HepG2 (cell line): ENCODE results near the gene NAALADL1. TPM values are rescaled to one million over a fixed set of nuclear protein-coding genes. Genes with fewer than 3 reads are reported as not detected.

ENCODE experiments used
- AHR ChIP-seq: IDR thresholded peaks from 2 replicates; pipeline ENCODE4 v1.6.1; 2018; ENCODE audit warnings: missing genetic modification reagents, missing compliant biosample characterization
- BHLHE40 ChIP-seq: IDR thresholded peaks from 2 replicates; pipeline ENCODE4 v1.6.1; 2011; ENCODE audit warnings: low read length, improper control_type of control experiment
- GABPB1 ChIP-seq: IDR thresholded peaks from 2 replicates; pipeline ENCODE4 v1.6.1; 2016; ENCODE audit warnings: mild to moderate bottlenecking, missing genetic modification reagents, moderate library complexity, missing compliant biosample characterization
- SP4 ChIP-seq: sonication (generic); formaldehyde crosslinking; IDR thresholded peaks from 2 replicates; pipeline ENCODE4 v1.8.1; 2023; ENCODE audit warnings: mild to moderate bottlenecking, missing genetic modification reagents
- SP5 ChIP-seq: IDR thresholded peaks from 2 replicates; pipeline ENCODE4 v1.6.1; 2016; ENCODE audit warnings: low read depth, borderline replicate concordance
- SYNCRIP ChIP-seq: fragments of 200-400 bp; formaldehyde crosslinking; IDR thresholded peaks from 2 replicates; pipeline ENCODE4 v1.6.1; 2018; ENCODE audit warnings: mild to moderate bottlenecking, low read depth, low read length; ENCODE audit not compliant: insufficient read depth
- TRIM24 ChIP-seq: sonication (generic); formaldehyde crosslinking; IDR thresholded peaks from 2 replicates; pipeline ENCODE4 v1.8.0; 2022; ENCODE audit warnings: mild to moderate bottlenecking, missing genetic modification reagents
- ZFP37 ChIP-seq: sonication (generic); formaldehyde crosslinking; IDR thresholded peaks from 2 replicates; pipeline ENCODE4 v1.4.0; 2020; ENCODE audit warnings: missing genetic modification reagents, borderline replicate concordance
- ZNF234 ChIP-seq: sonication (generic); formaldehyde crosslinking; conservative IDR thresholded peaks from 2 replicates; pipeline ENCODE4 v1.5.1; 2020; ENCODE audit warnings: mild to moderate bottlenecking, missing genetic modification reagents
- ZNF496 ChIP-seq: sonication (generic); formaldehyde crosslinking; IDR thresholded peaks from 2 replicates; pipeline ENCODE4 v1.8.1; 2023; ENCODE audit warnings: mild to moderate bottlenecking, moderate library complexity, missing genetic modification reagents; ENCODE audit not compliant: insufficient replicate concordance
- ZNF652 ChIP-seq: IDR thresholded peaks from 2 replicates; pipeline ENCODE4 v1.6.1; 2016; ENCODE audit warnings: low read depth, borderline replicate concordance
- ZNF670 ChIP-seq: sonication (generic); formaldehyde crosslinking; IDR thresholded peaks from 2 replicates; pipeline ENCODE4 v1.8.0; 2022; ENCODE audit warnings: mild to moderate bottlenecking, missing genetic modification reagents, borderline replicate concordance
- ZSCAN25 ChIP-seq: sonication (generic); formaldehyde crosslinking; IDR thresholded peaks from 2 replicates; pipeline ENCODE4 v1.8.0; 2022; ENCODE audit warnings: mild to moderate bottlenecking, missing genetic modification reagents
- polyA plus RNA-seq, 8 experiments: library from polyadenylated mRNA; depleted of rRNA in 3 of 8; stranded (reverse) in 7 of 8; unstranded in 1 of 8; fragments of >200 nt; fragmentation: Illumina TruSeq in 4 of 8; extraction: Trizol in 4 of 8; gene quantifications; 2 replicates each; pipeline versions ENCODE4 v1.2.1 to v1.2.3, GENCODE V29; 2011 to 2016; ENCODE audit warnings: low read depth in 4 of 8, missing spikeins in 1 of 8, mixed read lengths in 1 of 8; ENCODE audit not compliant: insufficient read depth in 1 of 8
- total RNA-seq, 5 experiments: library from RNA; depleted of rRNA; stranded (reverse); fragments of >200 nt; fragmentation: Illumina TruSeq; extraction: Trizol; gene quantifications; 2 replicates each; pipeline ENCODE4 v1.2.3, GENCODE V29; 2016; ENCODE audit warnings: low read depth in 1 of 5
- TF ChIP-seq, protein P1 (sequence below): IDR thresholded peaks from 2 replicates; pipeline ENCODE4 v1.6.1; 2016; ENCODE audit warnings: missing compliant biosample characterization, missing genetic modification reagents, borderline replicate concordance
- TF ChIP-seq, protein P2 (sequence below): IDR thresholded peaks from 2 replicates; pipeline ENCODE4 v1.6.1; 2018; ENCODE audit warnings: missing genetic modification reagents, mild to moderate bottlenecking, missing compliant biosample characterization
- TF ChIP-seq, protein P3 (sequence below): sonication (generic); formaldehyde crosslinking; IDR thresholded peaks from 2 replicates; pipeline ENCODE4 v1.5.1; 2020; ENCODE audit warnings: mild to moderate bottlenecking, moderate library complexity, missing genetic modification reagents
- TF ChIP-seq, protein P4 (sequence below): IDR thresholded peaks from 2 replicates; pipeline ENCODE4 v1.6.1; 2018; ENCODE audit warnings: missing genetic modification reagents
- TF ChIP-seq, protein P5 (sequence below): fragments of 450-650 bp; IDR thresholded peaks from 2 replicates; pipeline ENCODE4 v1.6.1; 2017; ENCODE audit warnings: mild to moderate bottlenecking
- TF ChIP-seq, protein P6 (sequence below): sonication (generic); formaldehyde crosslinking; IDR thresholded peaks from 2 replicates; pipeline ENCODE4 v1.8.1; 2022; ENCODE audit warnings: mild to moderate bottlenecking, missing genetic modification reagents
- TF ChIP-seq, protein P7 (sequence below): IDR thresholded peaks from 2 replicates; pipeline ENCODE4 v1.6.1; 2016; ENCODE audit warnings: mild to moderate bottlenecking

The NAALADL1 gene
- total and polyA plus RNA-seq, 2 of the 13 experiments (the other 11 are each of a cell fraction or from before 2014, with no cell fraction given), result 9.3 to 33.9 TPM

DNA sequence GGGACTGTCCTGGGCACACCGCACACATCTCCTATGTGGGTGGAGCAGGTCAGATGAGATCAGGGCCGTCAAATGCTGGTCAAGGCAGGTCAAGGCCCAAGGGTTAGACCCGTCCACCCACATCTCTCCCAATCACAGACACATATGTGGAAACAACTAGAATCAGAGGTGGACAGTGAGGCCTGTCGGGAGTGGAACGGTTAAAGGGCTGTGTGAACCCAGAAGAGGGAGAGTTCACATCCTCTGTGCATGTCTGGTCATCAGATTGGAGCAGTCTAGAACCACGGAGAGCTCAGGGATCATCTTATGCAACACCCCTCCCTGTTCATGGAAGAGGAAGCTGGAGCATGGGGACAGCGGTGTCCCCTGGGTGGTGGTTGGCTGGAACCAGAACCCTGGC lies 38.5 kb downstream of the NAALADL1 start (continued):
- TF ChIP-seq, protein P1, sequence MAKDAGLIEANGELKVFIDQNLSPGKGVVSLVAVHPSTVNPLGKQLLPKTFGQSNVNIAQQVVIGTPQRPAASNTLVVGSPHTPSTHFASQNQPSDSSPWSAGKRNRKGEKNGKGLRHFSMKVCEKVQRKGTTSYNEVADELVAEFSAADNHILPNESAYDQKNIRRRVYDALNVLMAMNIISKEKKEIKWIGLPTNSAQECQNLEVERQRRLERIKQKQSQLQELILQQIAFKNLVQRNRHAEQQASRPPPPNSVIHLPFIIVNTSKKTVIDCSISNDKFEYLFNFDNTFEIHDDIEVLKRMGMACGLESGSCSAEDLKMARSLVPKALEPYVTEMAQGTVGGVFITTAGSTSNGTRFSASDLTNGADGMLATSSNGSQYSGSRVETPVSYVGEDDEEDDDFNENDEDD (CRISPR knock-in tag), result 0 out of 2 replicates have a peak, but pooled peaks have one; percentile 18
- TF ChIP-seq ZNF652 (peak; percentile 93), ZNF496 (CRISPR knock-in tag) (no peak), ZNF670 (CRISPR knock-in tag) (no peak), SYNCRIP (no peak), AHR (CRISPR knock-in tag) (peak; percentile 29; the same call in 1 of the 2 replicates), ZFP37 (CRISPR knock-in tag) (no peak), ZNF234 (CRISPR knock-in tag) (no peak), SP4 (CRISPR knock-in tag) (0 out of 2 replicates have a peak, but pooled peaks have one; percentile 34), SP5 (peak; percentile 73), TRIM24 (CRISPR knock-in tag) (no peak), GABPB1 (CRISPR knock-in tag) (peak; percentile 46; the same call in 1 of the 2 replicates), BHLHE40 (no peak), ZSCAN25 (CRISPR knock-in tag) (no peak)
- TF ChIP-seq, protein P2, sequence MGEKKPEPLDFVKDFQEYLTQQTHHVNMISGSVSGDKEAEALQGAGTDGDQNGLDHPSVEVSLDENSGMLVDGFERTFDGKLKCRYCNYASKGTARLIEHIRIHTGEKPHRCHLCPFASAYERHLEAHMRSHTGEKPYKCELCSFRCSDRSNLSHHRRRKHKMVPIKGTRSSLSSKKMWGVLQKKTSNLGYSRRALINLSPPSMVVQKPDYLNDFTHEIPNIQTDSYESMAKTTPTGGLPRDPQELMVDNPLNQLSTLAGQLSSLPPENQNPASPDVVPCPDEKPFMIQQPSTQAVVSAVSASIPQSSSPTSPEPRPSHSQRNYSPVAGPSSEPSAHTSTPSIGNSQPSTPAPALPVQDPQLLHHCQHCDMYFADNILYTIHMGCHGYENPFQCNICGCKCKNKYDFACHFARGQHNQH, result no peak
- TF ChIP-seq, protein P3, sequence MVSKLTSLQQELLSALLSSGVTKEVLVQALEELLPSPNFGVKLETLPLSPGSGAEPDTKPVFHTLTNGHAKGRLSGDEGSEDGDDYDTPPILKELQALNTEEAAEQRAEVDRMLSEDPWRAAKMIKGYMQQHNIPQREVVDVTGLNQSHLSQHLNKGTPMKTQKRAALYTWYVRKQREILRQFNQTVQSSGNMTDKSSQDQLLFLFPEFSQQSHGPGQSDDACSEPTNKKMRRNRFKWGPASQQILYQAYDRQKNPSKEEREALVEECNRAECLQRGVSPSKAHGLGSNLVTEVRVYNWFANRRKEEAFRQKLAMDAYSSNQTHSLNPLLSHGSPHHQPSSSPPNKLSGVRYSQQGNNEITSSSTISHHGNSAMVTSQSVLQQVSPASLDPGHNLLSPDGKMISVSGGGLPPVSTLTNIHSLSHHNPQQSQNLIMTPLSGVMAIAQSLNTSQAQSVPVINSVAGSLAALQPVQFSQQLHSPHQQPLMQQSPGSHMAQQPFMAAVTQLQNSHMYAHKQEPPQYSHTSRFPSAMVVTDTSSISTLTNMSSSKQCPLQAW (CRISPR knock-in tag), result no peak
- TF ChIP-seq, protein P4, sequence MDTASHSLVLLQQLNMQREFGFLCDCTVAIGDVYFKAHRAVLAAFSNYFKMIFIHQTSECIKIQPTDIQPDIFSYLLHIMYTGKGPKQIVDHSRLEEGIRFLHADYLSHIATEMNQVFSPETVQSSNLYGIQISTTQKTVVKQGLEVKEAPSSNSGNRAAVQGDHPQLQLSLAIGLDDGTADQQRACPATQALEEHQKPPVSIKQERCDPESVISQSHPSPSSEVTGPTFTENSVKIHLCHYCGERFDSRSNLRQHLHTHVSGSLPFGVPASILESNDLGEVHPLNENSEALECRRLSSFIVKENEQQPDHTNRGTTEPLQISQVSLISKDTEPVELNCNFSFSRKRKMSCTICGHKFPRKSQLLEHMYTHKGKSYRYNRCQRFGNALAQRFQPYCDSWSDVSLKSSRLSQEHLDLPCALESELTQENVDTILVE (CRISPR knock-in tag), result no peak
- TF ChIP-seq, protein P5, sequence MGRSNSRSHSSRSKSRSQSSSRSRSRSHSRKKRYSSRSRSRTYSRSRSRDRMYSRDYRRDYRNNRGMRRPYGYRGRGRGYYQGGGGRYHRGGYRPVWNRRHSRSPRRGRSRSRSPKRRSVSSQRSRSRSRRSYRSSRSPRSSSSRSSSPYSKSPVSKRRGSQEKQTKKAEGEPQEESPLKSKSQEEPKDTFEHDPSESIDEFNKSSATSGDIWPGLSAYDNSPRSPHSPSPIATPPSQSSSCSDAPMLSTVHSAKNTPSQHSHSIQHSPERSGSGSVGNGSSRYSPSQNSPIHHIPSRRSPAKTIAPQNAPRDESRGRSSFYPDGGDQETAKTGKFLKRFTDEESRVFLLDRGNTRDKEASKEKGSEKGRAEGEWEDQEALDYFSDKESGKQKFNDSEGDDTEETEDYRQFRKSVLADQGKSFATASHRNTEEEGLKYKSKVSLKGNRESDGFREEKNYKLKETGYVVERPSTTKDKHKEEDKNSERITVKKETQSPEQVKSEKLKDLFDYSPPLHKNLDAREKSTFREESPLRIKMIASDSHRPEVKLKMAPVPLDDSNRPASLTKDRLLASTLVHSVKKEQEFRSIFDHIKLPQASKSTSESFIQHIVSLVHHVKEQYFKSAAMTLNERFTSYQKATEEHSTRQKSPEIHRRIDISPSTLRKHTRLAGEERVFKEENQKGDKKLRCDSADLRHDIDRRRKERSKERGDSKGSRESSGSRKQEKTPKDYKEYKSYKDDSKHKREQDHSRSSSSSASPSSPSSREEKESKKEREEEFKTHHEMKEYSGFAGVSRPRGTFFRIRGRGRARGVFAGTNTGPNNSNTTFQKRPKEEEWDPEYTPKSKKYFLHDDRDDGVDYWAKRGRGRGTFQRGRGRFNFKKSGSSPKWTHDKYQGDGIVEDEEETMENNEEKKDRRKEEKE, result no peak
- TF ChIP-seq, protein P6, sequence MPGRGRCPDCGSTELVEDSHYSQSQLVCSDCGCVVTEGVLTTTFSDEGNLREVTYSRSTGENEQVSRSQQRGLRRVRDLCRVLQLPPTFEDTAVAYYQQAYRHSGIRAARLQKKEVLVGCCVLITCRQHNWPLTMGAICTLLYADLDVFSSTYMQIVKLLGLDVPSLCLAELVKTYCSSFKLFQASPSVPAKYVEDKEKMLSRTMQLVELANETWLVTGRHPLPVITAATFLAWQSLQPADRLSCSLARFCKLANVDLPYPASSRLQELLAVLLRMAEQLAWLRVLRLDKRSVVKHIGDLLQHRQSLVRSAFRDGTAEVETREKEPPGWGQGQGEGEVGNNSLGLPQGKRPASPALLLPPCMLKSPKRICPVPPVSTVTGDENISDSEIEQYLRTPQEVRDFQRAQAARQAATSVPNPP (CRISPR knock-in tag), result no peak
- TF ChIP-seq, protein P7, sequence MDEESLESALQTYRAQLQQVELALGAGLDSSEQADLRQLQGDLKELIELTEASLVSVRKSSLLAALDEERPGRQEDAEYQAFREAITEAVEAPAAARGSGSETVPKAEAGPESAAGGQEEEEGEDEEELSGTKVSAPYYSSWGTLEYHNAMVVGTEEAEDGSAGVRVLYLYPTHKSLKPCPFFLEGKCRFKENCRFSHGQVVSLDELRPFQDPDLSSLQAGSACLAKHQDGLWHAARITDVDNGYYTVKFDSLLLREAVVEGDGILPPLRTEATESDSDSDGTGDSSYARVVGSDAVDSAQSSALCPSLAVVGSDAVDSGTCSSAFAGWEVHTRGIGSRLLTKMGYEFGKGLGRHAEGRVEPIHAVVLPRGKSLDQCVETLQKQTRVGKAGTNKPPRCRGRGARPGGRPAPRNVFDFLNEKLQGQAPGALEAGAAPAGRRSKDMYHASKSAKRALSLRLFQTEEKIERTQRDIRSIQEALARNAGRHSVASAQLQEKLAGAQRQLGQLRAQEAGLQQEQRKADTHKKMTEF (CRISPR knock-in tag), result no peak
